CD4-positive, alpha-beta T cell treated with Interleukin-2 at 100 ng/mL for 4 hours (primary cell): ENCODE results near the gene ASIC5.
"Not testable (repeated sequence)": the region's sequence is repeated elsewhere in the genome, so short reads cannot be mapped to it uniquely, and the experiment has no call there.

ENCODE experiments used
- DNase-seq: peaks from one replicate; pipeline ENCODE4 v3.0.0-alpha.2; 2020; ENCODE audit warnings: low spot score

ASIC5 gene

DNA sequence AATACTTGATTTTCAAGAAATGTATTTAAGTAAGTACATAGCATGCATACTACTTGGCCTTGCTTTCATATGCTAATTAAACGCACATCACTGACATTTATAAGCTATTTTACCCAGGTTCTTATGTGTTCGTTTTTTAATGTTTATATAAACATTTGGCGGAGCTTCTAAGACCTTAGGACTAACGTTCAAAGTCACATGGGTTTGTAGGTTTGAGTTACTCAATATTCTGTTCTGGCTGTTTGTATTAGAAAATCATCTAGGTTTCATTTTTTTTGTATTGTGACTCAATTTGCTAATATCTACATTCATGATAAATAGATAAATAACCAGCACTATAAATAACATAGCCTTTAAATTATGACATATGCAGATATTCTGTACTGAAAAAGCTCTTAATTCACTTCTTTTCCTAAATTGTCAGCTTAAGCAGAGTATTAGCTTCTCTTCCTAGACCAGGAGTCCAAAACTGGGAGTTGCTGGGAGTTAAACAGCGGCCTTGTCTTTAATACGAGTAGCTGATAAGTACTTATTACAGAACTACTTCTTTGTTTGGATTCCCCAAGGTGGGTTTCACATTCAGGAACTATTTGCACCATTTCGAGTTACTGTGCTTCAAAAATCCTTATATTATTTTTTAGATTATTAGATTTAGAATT is 65.3 kb downstream of the ASIC5 start:
- DNase-seq: no peak

- DNase-seq: no peak
Measured at GRCh38 chr4:155799794-155800123, 66.3 kb downstream of the ASIC5 start.

DNA sequence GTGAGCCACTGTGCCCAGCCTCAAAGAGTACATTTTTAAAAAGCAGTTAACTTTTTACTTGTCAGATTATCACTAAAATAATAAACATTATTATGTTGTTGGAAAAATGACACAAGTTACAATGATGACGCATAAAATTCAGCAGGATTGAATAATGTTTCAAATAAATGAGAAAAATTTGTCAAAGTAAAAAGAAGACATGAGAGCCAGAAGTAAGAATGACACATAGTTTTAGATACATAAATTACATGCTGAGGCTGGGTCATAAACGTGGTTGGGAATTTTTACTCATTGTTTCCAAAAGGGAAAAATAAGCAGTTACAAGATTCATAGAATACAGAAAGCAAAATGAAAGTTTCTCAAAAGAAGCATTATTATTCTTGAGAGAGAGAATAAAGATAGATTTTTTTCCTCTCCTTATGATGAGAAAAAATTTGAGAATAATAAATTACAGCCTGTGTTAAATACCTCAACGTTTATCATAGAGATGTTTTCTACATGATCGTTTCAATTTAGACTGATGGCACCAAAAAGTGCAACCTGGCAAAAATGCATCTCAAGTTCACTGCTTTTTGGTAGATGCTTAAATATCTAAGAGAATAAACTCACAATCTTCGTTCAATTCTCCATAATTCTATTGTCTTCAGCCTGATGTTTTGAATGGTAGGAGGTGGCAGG is 66.8 kb downstream of the ASIC5 start:
- DNase-seq: no peak

GRCh38 chr4:155797581-155797980 is 68.5 kb downstream of the ASIC5 start:
- not testable (repeated sequence) for DNase-seq

DNA sequence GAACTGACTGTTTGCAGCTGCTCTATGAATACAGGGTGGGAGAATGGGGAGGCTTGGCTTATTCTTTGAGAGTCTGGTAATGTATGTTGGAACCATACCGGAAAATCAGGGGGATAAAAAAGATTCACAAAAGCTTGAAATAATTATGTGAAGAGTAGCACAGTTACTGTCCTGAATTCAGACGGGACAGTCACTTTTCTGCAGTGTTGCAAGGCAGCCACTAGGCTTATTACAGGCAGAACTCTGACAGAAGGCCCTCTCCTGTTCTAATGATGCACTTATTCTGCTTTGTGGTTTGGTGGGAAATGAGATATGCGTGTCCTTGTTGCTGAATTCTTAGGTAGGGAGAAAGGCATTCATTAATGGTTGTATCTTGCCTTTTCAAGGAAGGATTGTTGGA is 70.1 kb downstream of the ASIC5 start:
- DNase-seq: no peak

- no peak for DNase-seq
Measured at GRCh38 chr4:155794589-155795236, 71.4 kb downstream of the ASIC5 start.

DNA sequence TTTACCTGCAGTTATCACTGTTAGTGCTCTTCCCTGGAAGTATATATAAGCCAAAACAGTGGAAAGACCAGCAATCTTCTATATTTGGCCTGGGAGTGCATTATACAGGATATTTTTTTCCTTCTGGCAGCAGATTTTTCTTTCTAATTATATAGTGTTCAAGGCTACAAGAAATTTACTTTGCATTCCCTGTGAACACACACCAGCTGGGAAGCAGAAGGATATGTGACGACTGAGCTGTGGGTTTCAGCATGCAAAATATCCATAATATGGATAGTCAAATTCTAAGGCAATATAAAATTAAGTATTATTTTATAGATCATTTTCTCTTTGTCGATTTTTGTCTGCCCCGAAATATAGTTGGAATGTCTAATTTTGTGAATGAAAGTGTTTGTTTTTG is 76.1 kb downstream of the ASIC5 start:
- DNase-seq: no peak

- DNase-seq: no peak
Measured at GRCh38 chr4:155789391-155789790, 76.7 kb downstream of the ASIC5 start.

DNA sequence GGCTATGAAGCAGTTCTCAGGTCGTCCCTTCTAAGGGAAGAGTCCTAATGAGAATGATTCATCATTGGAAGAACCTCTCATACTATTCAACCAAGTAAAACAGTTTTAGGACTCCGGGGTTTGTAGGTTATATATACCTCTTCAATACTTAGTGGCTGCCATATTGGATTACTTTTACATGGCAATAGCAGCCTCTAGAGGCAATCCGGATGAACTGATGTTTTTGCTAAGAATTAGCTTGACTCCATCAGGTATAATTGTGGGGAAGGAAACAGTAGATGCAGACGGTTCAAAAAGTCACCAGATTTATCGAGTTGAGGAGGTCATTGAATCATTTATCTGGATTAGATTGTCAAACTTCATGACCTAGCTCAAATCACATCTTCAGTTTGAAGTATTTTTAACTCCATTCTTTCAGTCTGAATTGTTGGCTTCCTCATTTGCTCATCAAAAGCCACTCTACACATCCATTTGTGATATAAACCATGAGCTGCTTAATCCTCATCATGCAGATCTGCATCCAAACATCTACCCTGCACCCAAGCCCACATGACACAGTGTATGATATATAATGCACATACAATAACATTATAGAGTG is 78.9 kb downstream of the ASIC5 start:
- peak; percentile 14 for DNase-seq

GRCh38 chr4:155785828-155786227 is 80.2 kb downstream of the ASIC5 start:
- no peak for DNase-seq

GRCh38 chr4:155784637-155785036 is 81.4 kb downstream of the ASIC5 start:
- DNase-seq: no peak

GRCh38 chr4:155781249-155781831 is 84.7 kb downstream of the ASIC5 start:
- no peak for DNase-seq

GRCh38 chr4:155780775-155781174 is 85.3 kb downstream of the ASIC5 start:
- no peak for DNase-seq
